ENCODE measurements around the gene GHR. TPM values are rescaled to one million over a fixed set of nuclear protein-coding genes. Genes with fewer than 3 reads are reported as not detected.

Gene GHR
- total RNA-seq, 2 experiments from 2014 or later = not detected

DNA sequence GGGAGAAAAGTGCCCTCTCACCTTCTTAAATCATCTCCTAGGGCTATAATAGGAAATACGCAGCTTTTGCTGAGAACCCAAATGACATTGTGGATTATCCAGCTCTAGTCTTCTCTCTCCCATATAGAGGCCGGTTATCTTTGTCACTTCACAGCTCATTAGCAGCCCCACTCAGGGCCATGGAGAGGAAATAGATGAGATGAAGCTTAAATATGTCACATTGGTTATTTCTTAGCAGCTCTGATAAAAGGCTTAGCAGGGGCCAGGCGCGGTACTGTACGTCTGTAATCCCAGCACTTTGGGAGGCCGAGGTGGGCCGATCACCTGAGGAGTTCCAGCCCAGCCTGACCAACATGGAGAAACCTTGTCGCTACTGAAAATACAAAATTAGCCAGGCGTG is 90.0 kb downstream of the GHR start:
- Mint-ChIP-seq H3K27me3 (peaks cover 10% of the 10 kb centered on the region), H3K9me3 (no peaks in the 10 kb centered on the region), H3K36me3 (ENCODE audit: low read depth) (no peaks in the 10 kb centered on the region), H3K4me3 (no peak overlapping the region), H3K27ac (no peak overlapping the region), H3K4me1 (no peaks in the 10 kb centered on the region)
- ChIA-PET CTCF (interaction anchor here (1.0 kb wide), 1 partner anchor 377 kb away, joined by 3 read pairs; no protein-coding TSS in a partner anchor), POLR2A (no interaction called here)
- DNase-seq = no peak

- Mint-ChIP-seq H3K27ac (no peak overlapping the region), H3K27me3 (peaks cover 10% of the 10 kb centered on the region), H3K36me3 (ENCODE audit: low read depth) (no peaks in the 10 kb centered on the region), H3K4me1 (no peaks in the 10 kb centered on the region), H3K4me3 (no peak overlapping the region), H3K9me3 (no peaks in the 10 kb centered on the region)
- DNase-seq = no peak
- ChIA-PET CTCF (interaction anchor here (1.2 to 1.5 kb wide), 2 partner anchors 92 to 253 kb away, joined by 3 to 6 read pairs; partner anchors contain the start of gene GHR), POLR2A (no interaction called here)
These were observed 91.5 kb downstream of the GHR start for GRCh38 chr5:42514754-42515153.

- no peak overlapping the region for H3K4me3 Mint-ChIP-seq
- ChIA-PET CTCF (interaction anchor here (1.2 to 1.5 kb wide), 2 partner anchors 92 to 252 kb away, joined by 3 to 6 read pairs; partner anchors contain the start of gene GHR), POLR2A (no interaction called here)
- no peak for DNase-seq
- H3K9me3 Mint-ChIP-seq = no peaks in the 10 kb centered on the region
- no peak overlapping the region for H3K27ac Mint-ChIP-seq
- H3K36me3 Mint-ChIP-seq (ENCODE audit: low read depth) = no peaks in the 10 kb centered on the region
- H3K27me3 Mint-ChIP-seq = peaks cover 10% of the 10 kb centered on the region
- H3K4me1 Mint-ChIP-seq = no peaks in the 10 kb centered on the region
These were observed 92.3 kb downstream of the GHR start for GRCh38 chr5:42515504-42515903.

GRCh38 chr5:42516282-42517042 is 93.2 kb downstream of the GHR start:
- H3K9me3 Mint-ChIP-seq = no peaks in the 10 kb centered on the region
- H3K27me3 Mint-ChIP-seq = peaks cover 10% of the 10 kb centered on the region
- ChIA-PET POLR2A (no interaction called here), CTCF (no interaction called here)
- H3K4me3 Mint-ChIP-seq = no peak overlapping the region
- no peaks in the 10 kb centered on the region for H3K4me1 Mint-ChIP-seq
- no peak for DNase-seq
- H3K36me3 Mint-ChIP-seq (ENCODE audit: low read depth) = no peaks in the 10 kb centered on the region
- no peak overlapping the region for H3K27ac Mint-ChIP-seq

- Mint-ChIP-seq H3K36me3 (ENCODE audit: low read depth) (no peaks in the 10 kb centered on the region), H3K4me1 (no peaks in the 10 kb centered on the region), H3K9me3 (no peaks in the 10 kb centered on the region), H3K4me3 (no peak overlapping the region), H3K27ac (no peak overlapping the region), H3K27me3 (peaks cover 10% of the 10 kb centered on the region)
- ChIA-PET CTCF (no interaction called here), POLR2A (no interaction called here)
- DNase-seq = no peak
These were observed 93.9 kb downstream of the GHR start for GRCh38 chr5:42517164-42517563.

DNA sequence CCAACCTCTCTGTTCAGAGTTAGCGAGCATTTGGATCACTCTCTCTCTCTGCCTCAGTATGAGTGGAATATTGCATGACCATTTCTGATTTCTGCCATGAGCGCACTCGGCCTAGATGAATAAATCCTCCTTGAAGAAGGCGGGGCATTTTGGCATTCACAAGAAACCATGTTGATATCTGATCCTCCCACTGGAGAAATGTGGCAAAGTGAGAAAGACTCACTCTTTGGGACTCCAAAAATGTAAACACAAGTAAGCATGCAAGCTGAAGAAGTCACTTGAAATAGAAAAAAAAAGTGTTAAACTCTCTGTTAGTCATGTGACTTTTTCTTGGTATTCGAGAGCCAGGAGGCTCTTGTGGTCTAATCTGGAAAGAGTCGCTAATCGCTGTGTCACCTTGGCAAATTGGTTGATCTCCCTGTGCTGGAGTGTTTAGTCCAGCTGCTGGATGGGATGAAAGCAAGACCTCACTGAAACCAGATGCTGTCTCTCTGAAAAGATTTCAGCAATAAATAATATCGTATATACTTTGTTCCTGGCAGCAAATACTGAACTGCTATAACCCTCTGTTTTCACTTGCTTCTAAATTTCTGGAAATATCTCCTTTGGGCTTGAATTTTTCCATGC is 95.5 kb downstream of the GHR start:
- H3K4me1 Mint-ChIP-seq = no peaks in the 10 kb centered on the region
- H3K27ac Mint-ChIP-seq = no peak overlapping the region
- H3K36me3 Mint-ChIP-seq (ENCODE audit: low read depth) = no peaks in the 10 kb centered on the region
- POLR2A ChIA-PET = no interaction called here
- CTCF ChIA-PET = no interaction called here
- H3K9me3 Mint-ChIP-seq = no peaks in the 10 kb centered on the region
- H3K27me3 Mint-ChIP-seq = peaks cover 10% of the 10 kb centered on the region
- no peak for DNase-seq
- H3K4me3 Mint-ChIP-seq = no peak overlapping the region

DNA sequence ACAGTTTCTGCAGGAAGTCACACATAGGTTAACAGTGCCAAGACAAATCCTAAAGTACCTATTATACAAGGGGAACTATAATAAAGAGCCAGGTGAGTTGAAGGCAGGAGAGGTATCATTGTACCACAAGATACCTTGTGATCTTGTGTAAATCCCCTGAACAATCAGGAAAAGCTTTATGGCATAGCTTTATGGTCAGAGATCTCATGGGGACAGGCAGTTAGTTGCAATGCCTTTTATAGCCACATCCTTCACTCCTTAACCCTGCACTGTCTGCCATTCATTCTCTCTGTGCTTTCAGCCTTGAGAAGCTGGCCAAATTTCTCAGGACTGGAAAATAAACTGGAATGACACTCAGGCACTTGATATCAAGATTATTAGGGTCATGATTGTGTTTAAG is 97.0 kb downstream of the GHR start:
- POLR2A ChIA-PET = no interaction called here
- no peaks in the 10 kb centered on the region for H3K9me3 Mint-ChIP-seq

DNA sequence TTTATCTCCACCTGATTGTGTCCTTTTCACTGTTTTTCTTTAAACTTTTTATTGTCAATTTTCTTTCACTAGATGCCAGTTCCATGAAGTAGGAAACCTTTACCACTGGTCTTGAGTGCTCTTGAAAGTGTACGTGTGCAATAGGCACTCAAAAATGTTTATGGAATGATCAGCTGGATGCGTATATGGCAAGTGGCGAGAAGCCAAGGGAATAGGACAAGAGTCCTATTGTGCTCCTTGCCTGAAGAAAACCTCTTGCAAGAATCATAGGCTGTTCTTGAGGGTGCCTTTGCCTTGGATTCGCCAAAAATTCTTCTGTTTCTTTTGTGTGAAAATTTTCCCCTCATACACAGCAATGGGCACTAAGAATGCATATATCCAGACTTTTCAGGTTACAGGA is 97.7 kb downstream of the GHR start:
- no peak for DNase-seq
- Mint-ChIP-seq H3K4me1 (no peaks in the 10 kb centered on the region), H3K27ac (no peak overlapping the region), H3K36me3 (ENCODE audit: low read depth) (no peaks in the 10 kb centered on the region), H3K9me3 (no peaks in the 10 kb centered on the region), H3K4me3 (no peak overlapping the region), H3K27me3 (peaks cover 10% of the 10 kb centered on the region)
- POLR2A ChIA-PET = no interaction called here
- CTCF ChIA-PET = no interaction called here

More for the DNA sequence above, 97.0 kb downstream of the GHR start:
- no peak overlapping the region for H3K27ac Mint-ChIP-seq
- CTCF ChIA-PET = no interaction called here
- H3K36me3 Mint-ChIP-seq (ENCODE audit: low read depth) = no peaks in the 10 kb centered on the region
- no peaks in the 10 kb centered on the region for H3K4me1 Mint-ChIP-seq
- peaks cover 10% of the 10 kb centered on the region for H3K27me3 Mint-ChIP-seq
- no peak for DNase-seq
- H3K4me3 Mint-ChIP-seq = no peak overlapping the region

DNA sequence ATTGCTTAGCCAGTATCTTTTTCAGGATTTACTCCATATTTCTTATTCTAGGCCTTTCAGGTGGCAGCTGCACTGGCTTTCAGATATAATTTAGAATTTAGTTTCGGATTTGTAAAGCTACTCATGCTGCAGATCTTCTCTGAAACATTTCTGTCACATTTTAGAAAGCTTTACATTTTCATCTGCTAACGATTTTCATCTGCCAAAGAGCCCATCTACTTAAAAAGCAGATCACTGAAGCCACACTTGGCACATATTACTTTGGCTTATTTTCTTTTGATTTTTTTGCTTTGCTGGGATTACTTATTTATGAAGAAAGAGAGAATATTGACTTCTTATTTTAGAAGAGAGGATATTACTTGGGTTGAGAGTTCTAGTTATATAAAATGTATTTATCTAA is 98.2 kb downstream of the GHR start:
- DNase-seq = no peak
- Mint-ChIP-seq H3K36me3 (ENCODE audit: low read depth) (no peaks in the 10 kb centered on the region), H3K9me3 (no peaks in the 10 kb centered on the region), H3K4me3 (no peak overlapping the region), H3K27ac (no peak overlapping the region), H3K4me1 (no peaks in the 10 kb centered on the region), H3K27me3 (peaks cover 9% of the 10 kb centered on the region)
- ChIA-PET CTCF (no interaction called here), POLR2A (no interaction called here)

- Mint-ChIP-seq H3K4me1 (no peaks in the 10 kb centered on the region), H3K27ac (no peak overlapping the region), H3K27me3 (peaks cover 3% of the 10 kb centered on the region), H3K9me3 (no peaks in the 10 kb centered on the region), H3K4me3 (no peak overlapping the region), H3K36me3 (ENCODE audit: low read depth) (no peaks in the 10 kb centered on the region)
- DNase-seq = no peak
- ChIA-PET CTCF (no interaction called here), POLR2A (no interaction called here)
These were observed 99.5 kb downstream of the GHR start for GRCh38 chr5:42522783-42523182.

DNA sequence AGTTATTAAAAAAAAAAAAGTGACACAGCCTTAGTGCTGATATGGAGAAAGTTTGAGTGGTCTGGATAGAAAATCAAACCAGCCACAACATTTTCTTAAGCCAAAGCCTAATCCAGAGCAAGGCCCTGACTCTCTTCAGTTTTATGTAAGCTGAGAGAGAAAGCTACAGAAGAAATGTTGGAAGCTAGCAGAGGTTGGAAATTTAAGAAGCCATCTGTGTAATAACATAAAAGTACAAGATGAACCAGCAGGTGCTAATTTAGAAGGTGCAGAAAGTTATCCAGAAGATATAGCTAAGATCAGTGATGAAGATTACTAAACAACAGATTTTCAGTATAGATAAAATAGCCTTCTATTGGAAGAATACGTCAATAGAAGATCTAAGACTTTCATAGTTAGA is 102.9 kb downstream of the GHR start:
- Mint-ChIP-seq H3K4me1 (no peaks in the 10 kb centered on the region), H3K27ac (no peak overlapping the region), H3K27me3 (peaks cover 2% of the 10 kb centered on the region), H3K9me3 (no peaks in the 10 kb centered on the region), H3K4me3 (no peak overlapping the region), H3K36me3 (ENCODE audit: low read depth) (no peaks in the 10 kb centered on the region)
- ChIA-PET POLR2A (no interaction called here), CTCF (no interaction called here)
- no peak for DNase-seq

GRCh38 chr5:42531611-42532010 is 108.4 kb downstream of the GHR start:
- CTCF ChIA-PET = no interaction called here
- H3K4me3 Mint-ChIP-seq = no peak overlapping the region
- DNase-seq = no peak
- H3K27ac Mint-ChIP-seq = no peak overlapping the region
- POLR2A ChIA-PET = no interaction called here
- no peaks in the 10 kb centered on the region for H3K4me1 Mint-ChIP-seq
- no peaks in the 10 kb centered on the region for H3K9me3 Mint-ChIP-seq
- H3K36me3 Mint-ChIP-seq (ENCODE audit: low read depth) = no peaks in the 10 kb centered on the region
- peaks cover 2% of the 10 kb centered on the region for H3K27me3 Mint-ChIP-seq

- Mint-ChIP-seq H3K4me1 (no peaks in the 10 kb centered on the region), H3K4me3 (no peak overlapping the region), H3K27ac (no peak overlapping the region), H3K27me3 (peaks cover 2% of the 10 kb centered on the region), H3K9me3 (no peaks in the 10 kb centered on the region), H3K36me3 (ENCODE audit: low read depth) (no peaks in the 10 kb centered on the region)
- POLR2A ChIA-PET = no interaction called here
- CTCF ChIA-PET = no interaction called here
- DNase-seq = no peak
These were observed 118.9 kb downstream of the GHR start for GRCh38 chr5:42542106-42542505.

- H3K9me3 Mint-ChIP-seq = no peaks in the 10 kb centered on the region
- no peak overlapping the region for H3K27ac Mint-ChIP-seq
- peaks cover 2% of the 10 kb centered on the region for H3K27me3 Mint-ChIP-seq
- H3K4me1 Mint-ChIP-seq = no peaks in the 10 kb centered on the region
- H3K4me3 Mint-ChIP-seq = no peak overlapping the region
- DNase-seq = no peak
- POLR2A ChIA-PET = no interaction called here
- no peaks in the 10 kb centered on the region for H3K36me3 Mint-ChIP-seq (ENCODE audit: low read depth)
- CTCF ChIA-PET = no interaction called here
These were observed 120.5 kb downstream of the GHR start for GRCh38 chr5:42543774-42544173.
